Natural killer cell (primary cell): ENCODE data around the gene SEPTIN3. TPM values are rescaled to one million over a fixed set of nuclear protein-coding genes. Genes with fewer than 3 reads are reported as not detected.
A peak's percentile ranks its signal among the peaks of the same experiment; 100 is the strongest.

Experiments
- ATAC-seq, 3 donors: fragments of 150-1000 bp in 2 of 3; fragments of 200-7000 bp in 1 of 3; cut with Tn5 transposase; 1 replicate in 1 of 3; 2 replicates in 2 of 3; pipeline ENCODE4 v1.10.0; 2021; ENCODE audit warnings: mild to moderate bottlenecking in 2 of 3, moderate library complexity in 2 of 3
- DNase-seq, 2 donors: peaks; one replicate each; pipeline versions ENCODE4 v3.0.0 to v3.0.0-alpha.2; 2013 to 2021; ENCODE audit warnings: mixed read lengths in 1 of 2
- H3K27ac ChIP-seq: one replicate; pipeline ENCODE4 v1.5.1; 2013; ENCODE audit warnings: mild to moderate bottlenecking, low read length
- H3K27me3 ChIP-seq: one replicate; pipeline ENCODE4 v1.6.1; 2013; ENCODE audit warnings: low read length; ENCODE audit not compliant: control insufficient read depth, insufficient read depth
- H3K36me3 ChIP-seq: one replicate; pipeline ENCODE4 v1.6.1; 2013; ENCODE audit warnings: low read length; ENCODE audit not compliant: control insufficient read depth, insufficient read depth
- H3K4me1 ChIP-seq: one replicate; pipeline ENCODE4 v1.6.1; 2013; ENCODE audit warnings: low read length; ENCODE audit not compliant: control insufficient read depth, insufficient read depth
- H3K4me3 ChIP-seq: one replicate; pipeline ENCODE4 v1.5.1; 2013; ENCODE audit warnings: low read length
- H3K9me3 ChIP-seq: one replicate; pipeline ENCODE4 v1.6.1; 2013; ENCODE audit warnings: low read length; ENCODE audit not compliant: control insufficient read depth, insufficient read depth
- H3K27ac Mint-ChIP-seq, 2 donors: one replicate each; pipeline ENCODE4 v1.8.0; 2022; ENCODE audit warnings: mild to moderate bottlenecking in 2 of 2, mixed read lengths in 2 of 2, moderate library complexity in 1 of 2
- H3K27me3 Mint-ChIP-seq, 2 donors: one replicate each; pipeline ENCODE4 v1.8.0; 2022; ENCODE audit warnings: low read depth in 2 of 2, mixed read lengths in 2 of 2
- H3K36me3 Mint-ChIP-seq: one replicate; pipeline ENCODE4 v1.8.0; 2022; ENCODE audit warnings: mixed read lengths
- H3K4me1 Mint-ChIP-seq, 2 donors: one replicate each; pipeline ENCODE4 v1.8.0; 2022; ENCODE audit warnings: mixed read lengths in 2 of 2
- H3K4me3 Mint-ChIP-seq: one replicate; pipeline ENCODE4 v1.8.0; 2022; ENCODE audit warnings: mild to moderate bottlenecking, moderate library complexity, mixed read lengths
- H3K9me3 Mint-ChIP-seq, 2 donors: one replicate each; pipeline ENCODE4 v1.8.0; 2022; ENCODE audit warnings: mixed read lengths in 2 of 2
- CTCF ChIP-seq: fragments of 200-600 bp; IDR thresholded peaks from one replicate; pipeline ENCODE4 v1.8.0; 2022; ENCODE audit warnings: antibody characterized with exemption
- WGBS: methylation state at CpG from one replicate; pipeline ENCODE4 v1.1.7; 2013; ENCODE audit warnings: missing lambda C conversion rate; ENCODE audit not compliant: insufficient coverage; 5-methylcytosine and 5-hydroxymethylcytosine counted together
- intact Hi-C: fragments of 100-400 bp; cut with micrococcal nuclease; formaldehyde crosslinking; loops from one replicate; pipeline ENCODE4 v1.14.2; 2022
- total RNA-seq, 4 donors: library from RNA; stranded (reverse); fragments of 120-200 nt in 1 of 4; gene quantifications; one replicate each; pipeline versions ENCODE4 v1.2.3 to v1.2.4, GENCODE V29; 2013 to 2022

SEPTIN3 gene
- total RNA-seq, 3 donors from 2014 or later (not counting 1 experiment from before 2014, with no cell fraction given), result 0.38 TPM; not detected in 2

DNA sequence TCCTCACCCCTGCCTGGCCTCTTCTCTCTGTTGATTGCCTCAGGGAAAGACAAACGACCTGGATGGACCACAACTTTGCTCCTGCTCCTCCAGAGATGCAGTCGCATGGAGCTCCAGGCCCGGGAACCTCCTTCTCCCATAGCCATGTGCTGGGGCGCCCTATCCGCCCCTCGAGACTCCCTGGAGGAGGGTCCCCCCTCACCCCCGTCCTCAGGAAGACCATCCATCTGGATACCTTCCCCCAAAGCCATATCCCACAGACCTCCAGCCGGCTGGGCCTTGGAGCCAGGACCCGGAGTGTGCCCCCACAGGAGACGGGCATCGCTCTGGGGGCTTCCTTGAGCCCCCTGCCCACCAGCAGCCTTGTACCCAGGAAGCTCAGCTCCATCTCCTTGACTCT, 2.2 kb downstream of the SEPTIN3 start:
- no peaks in the 10 kb centered on the region for H3K9me3 Mint-ChIP-seq
- ATAC-seq, result no peak
- peaks cover 5 to 10% of the 10 kb centered on the region in 2 donors for H3K4me1 Mint-ChIP-seq
- Histone ChIP-seq H3K27ac (no peak overlapping the region), H3K4me3 (no peak overlapping the region), H3K36me3 (no peaks in the 10 kb centered on the region), H3K27me3 (peaks cover 7% of the 10 kb centered on the region), H3K4me1 (peaks cover 4% of the 10 kb centered on the region), H3K9me3 (no peaks in the 10 kb centered on the region)
- H3K36me3 Mint-ChIP-seq, result no peaks in the 10 kb centered on the region
- no peak overlapping the region for H3K4me3 Mint-ChIP-seq
- H3K27ac Mint-ChIP-seq, result no peak overlapping the region
- H3K27me3 Mint-ChIP-seq, result peaks cover 17 to 19% of the 10 kb centered on the region in 2 donors
- intact Hi-C loops, result no loop called here
- no peak for DNase-seq
- no peak for TF ChIP-seq CTCF
- 89% methylated on average over 11 of the region's 11 CpGs for WGBS

GRCh38 chr22:41974691-41975290, 5.5 kb downstream of the SEPTIN3 start:
- intact Hi-C loops, result no loop called here
- WGBS, result 91% methylated on average over 4 of the region's 10 CpGs
- ATAC-seq (no peak), DNase-seq (no peak)
- Mint-ChIP-seq H3K4me3 (peak overlapping the region; percentile 13), H3K4me1 (peaks cover 6 to 10% of the 10 kb centered on the region in 2 donors), H3K27me3 (peaks cover 29 to 41% of the 10 kb centered on the region in 2 donors), H3K9me3 (no peaks in the 10 kb centered on the region), H3K36me3 (no peaks in the 10 kb centered on the region), H3K27ac (no peak overlapping the region)
- no peak for TF ChIP-seq CTCF
- H3K4me1 ChIP-seq, result peaks cover 10% of the 10 kb centered on the region
- no peaks in the 10 kb centered on the region for H3K9me3 ChIP-seq
- peaks cover 19% of the 10 kb centered on the region for H3K27me3 ChIP-seq
- H3K27ac ChIP-seq, result no peak overlapping the region
- H3K36me3 ChIP-seq, result no peaks in the 10 kb centered on the region
- H3K4me3 ChIP-seq, result no peak overlapping the region

- DNase-seq, result no peak
- Histone ChIP-seq H3K9me3 (no peaks in the 10 kb centered on the region), H3K4me1 (peaks cover 10% of the 10 kb centered on the region), H3K4me3 (no peak overlapping the region), H3K27me3 (peaks cover 19% of the 10 kb centered on the region), H3K36me3 (no peaks in the 10 kb centered on the region), H3K27ac (no peak overlapping the region)
- 78% methylated on average over 12 of the region's 12 CpGs for WGBS
- Mint-ChIP-seq H3K27ac (no peak overlapping the region), H3K36me3 (no peaks in the 10 kb centered on the region), H3K4me1 (peaks cover 6 to 10% of the 10 kb centered on the region in 2 donors), H3K27me3 (peaks cover 29 to 41% of the 10 kb centered on the region in 2 donors), H3K4me3 (peak overlapping the region; percentile 70), H3K9me3 (no peaks in the 10 kb centered on the region)
- ATAC-seq, result no peak
- TF ChIP-seq CTCF, result no peak
- intact Hi-C loops, result no loop called here
Measured at GRCh38 chr22:41975299-41976069, 6.2 kb downstream of the SEPTIN3 start.
